ENCODE data around the gene DOCK6.

DNA sequence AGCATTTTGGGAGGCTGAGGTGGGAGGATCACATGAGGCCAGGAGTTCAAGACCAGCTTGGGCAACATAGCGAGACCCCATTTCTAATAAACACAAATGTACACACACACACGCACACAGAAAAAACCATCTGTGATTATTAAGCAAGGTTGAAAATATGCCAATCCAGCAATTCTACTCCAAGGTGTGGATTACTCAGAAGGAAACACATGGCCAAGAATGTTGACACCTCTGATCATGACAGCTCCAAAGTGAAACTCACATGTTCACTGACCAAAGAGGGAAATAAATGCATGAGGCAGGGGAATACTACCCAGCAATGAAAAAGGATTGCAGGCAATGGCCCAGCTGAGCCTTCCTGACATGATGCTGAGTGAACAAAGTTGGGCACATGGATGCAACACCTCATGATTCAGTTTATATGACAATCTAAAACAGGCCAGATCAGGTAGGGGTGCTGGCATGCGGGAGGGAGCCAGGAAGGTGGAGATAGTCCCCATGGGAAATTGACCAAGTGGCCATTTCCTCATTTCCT lies 4.4 kb downstream of the DOCK6 start:
- TF ChIP-seq FOXA1 (IDR thresholded peaks at IDR 0.05) (no peak), TARDBP (IDR thresholded peaks at IDR 0.05) (no peak), FOXM1 (IDR thresholded peaks at IDR 0.05; ENCODE audit: borderline replicate concordance) (no peak), BHLHE40 (IDR thresholded peaks at IDR 0.05; ENCODE audit: borderline replicate concordance) (no peak), FOXK2 (IDR thresholded peaks at IDR 0.05) (no peak), SUZ12 (IDR thresholded peaks at IDR 0.05) (no peak), LEF1 (IDR thresholded peaks at IDR 0.05; ENCODE audit: borderline replicate concordance) (no peak), NFRKB (IDR thresholded peaks at IDR 0.05) (no peak), SP1 (IDR thresholded peaks at IDR 0.05) (no peak)
- TF ChIP-seq, protein P1, sequence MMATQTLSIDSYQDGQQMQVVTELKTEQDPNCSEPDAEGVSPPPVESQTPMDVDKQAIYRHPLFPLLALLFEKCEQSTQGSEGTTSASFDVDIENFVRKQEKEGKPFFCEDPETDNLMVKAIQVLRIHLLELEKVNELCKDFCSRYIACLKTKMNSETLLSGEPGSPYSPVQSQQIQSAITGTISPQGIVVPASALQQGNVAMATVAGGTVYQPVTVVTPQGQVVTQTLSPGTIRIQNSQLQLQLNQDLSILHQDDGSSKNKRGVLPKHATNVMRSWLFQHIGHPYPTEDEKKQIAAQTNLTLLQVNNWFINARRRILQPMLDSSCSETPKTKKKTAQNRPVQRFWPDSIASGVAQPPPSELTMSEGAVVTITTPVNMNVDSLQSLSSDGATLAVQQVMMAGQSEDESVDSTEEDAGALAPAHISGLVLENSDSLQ (IDR thresholded peaks at IDR 0.05) = no peak

Data from HEK293T (cell line).